DND-41 (cell line): ENCODE measurements around the gene MRM2.

Experiments
- CTCF ChIP-seq: IDR thresholded peaks from 2 replicates; pipeline ENCODE4 v1.5.1; 2012; ENCODE audit warnings: borderline replicate concordance, low read length, moderate library complexity, mild to moderate bottlenecking; ENCODE audit not compliant: poor library complexity, severe bottlenecking; ENCODE audit errors: extremely low read depth
- EZH2 ChIP-seq: IDR thresholded peaks from 3 replicates; pipeline ENCODE4 v1.6.1; 2012; ENCODE audit warnings: borderline replicate concordance, low read depth, mild to moderate bottlenecking, moderate library complexity, low read length, inconsistent platforms; ENCODE audit not compliant: severe bottlenecking

- TF ChIP-seq CTCF (no peak), EZH2 (no peak)
Measured at GRCh38 chr7:2197436-2198155, 44.4 kb downstream of the MRM2 start.
